ENCODE data around the gene CTSE.

DNA sequence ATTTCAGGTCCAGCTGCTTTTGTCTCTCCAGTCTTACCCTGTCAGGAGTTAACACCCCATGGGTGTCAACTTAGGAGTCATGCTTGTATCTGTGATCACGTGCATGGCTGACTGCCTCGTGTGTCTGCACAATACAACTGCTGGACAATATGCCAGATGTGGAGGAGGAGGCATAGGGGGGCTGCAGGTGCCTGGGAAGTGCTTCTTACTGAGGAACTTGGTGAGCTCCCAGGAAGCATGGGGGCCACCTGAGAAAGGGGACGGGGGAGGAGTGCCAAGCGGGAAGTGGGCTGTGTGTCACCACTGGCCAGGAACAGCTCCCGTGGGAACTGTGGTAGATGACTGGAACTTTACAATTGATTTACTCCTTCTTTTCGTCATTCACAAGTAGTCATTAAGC is 38.8 kb upstream of the CTSE start:
- TF ChIP-seq NR3C1 (CRISPR knock-in tag; IDR thresholded peaks at IDR 0.05) = no peak
- TF ChIP-seq, protein P1, sequence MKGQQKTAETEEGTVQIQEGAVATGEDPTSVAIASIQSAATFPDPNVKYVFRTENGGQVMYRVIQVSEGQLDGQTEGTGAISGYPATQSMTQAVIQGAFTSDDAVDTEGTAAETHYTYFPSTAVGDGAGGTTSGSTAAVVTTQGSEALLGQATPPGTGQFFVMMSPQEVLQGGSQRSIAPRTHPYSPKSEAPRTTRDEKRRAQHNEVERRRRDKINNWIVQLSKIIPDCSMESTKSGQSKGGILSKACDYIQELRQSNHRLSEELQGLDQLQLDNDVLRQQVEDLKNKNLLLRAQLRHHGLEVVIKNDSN (CRISPR knock-in tag; IDR thresholded peaks at IDR 0.05) = no peak
